GDM1 (cell line): ENCODE measurements around the gene TM4SF4.

ENCODE experiments used
- DNase-seq: peaks from one replicate; lab custom pipeline; 2025; lab: John Stamatoyannopoulos, UW

Gene TM4SF4

GRCh38 chr3:149481491-149481890 lies 7.0 kb downstream of the TM4SF4 start:
- no peak for DNase-seq

GRCh38 chr3:149486726-149487125 lies 12.2 kb downstream of the TM4SF4 start:
- DNase-seq = no peak

GRCh38 chr3:149487598-149488197 lies 13.2 kb downstream of the TM4SF4 start:
- no peak for DNase-seq

GRCh38 chr3:149489060-149489690 lies 14.7 kb downstream of the TM4SF4 start:
- peak; percentile 25 for DNase-seq

- no peak for DNase-seq
Measured at GRCh38 chr3:149490260-149490971, 15.9 kb downstream of the TM4SF4 start.

- no peak for DNase-seq
Measured at GRCh38 chr3:149493315-149494021, 19.0 kb downstream of the TM4SF4 start.

GRCh38 chr3:149494022-149494758 lies 19.7 kb downstream of the TM4SF4 start:
- peak; percentile 21 for DNase-seq

- no peak for DNase-seq
Measured at GRCh38 chr3:149494759-149495580, 20.5 kb downstream of the TM4SF4 start.

GRCh38 chr3:149495581-149496125 lies 21.2 kb downstream of the TM4SF4 start:
- DNase-seq = no peak

- no peak for DNase-seq
Measured at GRCh38 chr3:149496891-149497290, 22.4 kb downstream of the TM4SF4 start.

- no peak for DNase-seq
Measured at GRCh38 chr3:149497966-149498670, 23.6 kb downstream of the TM4SF4 start.

- no peak for DNase-seq
Measured at GRCh38 chr3:149501524-149501923, 27.0 kb downstream of the TM4SF4 start.

GRCh38 chr3:149502438-149502837 lies 27.9 kb downstream of the TM4SF4 start:
- DNase-seq = no peak

GRCh38 chr3:149506540-149506939 lies 32.0 kb downstream of the TM4SF4 start:
- no peak for DNase-seq

GRCh38 chr3:149506965-149507364 lies 32.5 kb downstream of the TM4SF4 start:
- no peak for DNase-seq

- peak; percentile 49 for DNase-seq
Measured at GRCh38 chr3:149507491-149508324, 33.2 kb downstream of the TM4SF4 start.

GRCh38 chr3:149509526-149509925 lies 35.0 kb downstream of the TM4SF4 start:
- DNase-seq = no peak

GRCh38 chr3:149510480-149510879 lies 36.0 kb downstream of the TM4SF4 start:
- DNase-seq = no peak

GRCh38 chr3:149511040-149511626 lies 36.6 kb downstream of the TM4SF4 start:
- DNase-seq = no peak
